H1 (cell line): ENCODE data around the gene CCP110. TPM values are rescaled to one million over a fixed set of nuclear protein-coding genes. Genes with fewer than 3 reads are reported as not detected.

Source experiments
- CREB1 ChIP-seq: IDR thresholded peaks from 2 replicates; pipeline ENCODE4 v1.6.1; 2012; ENCODE audit warnings: inconsistent platforms
- RAD21 ChIP-seq, 2 experiments: IDR thresholded peaks in 1 of 2; conservative IDR thresholded peaks in 1 of 2; 2 replicates each; pipeline ENCODE4 v1.6.1; 2011; ENCODE audit warnings: low read depth in 2 of 2, low read length in 2 of 2, improper control_type of control experiment in 1 of 2, inconsistent platforms in 1 of 2, mild to moderate bottlenecking in 1 of 2, moderate library complexity in 1 of 2
- polyA plus RNA-seq, 7 experiments: library from polyadenylated mRNA; depleted of rRNA in 3 of 7; stranded (reverse) in 5 of 7; unstranded in 2 of 7; fragments of >200 nt in 5 of 7; fragments of 200-250 nt in 2 of 7; gene quantifications; 1 replicate in 5 of 7; 2 replicates in 1 of 7; 4 replicates in 1 of 7; pipeline versions ENCODE4 v1.2.1 to v1.2.3, GENCODE V29; 2011 to 2013; ENCODE audit warnings: missing spikeins in 2 of 7, mixed read lengths in 2 of 7
- total RNA-seq: library from RNA; stranded (reverse); fragmentation: NEBNext Ultra II Directional; extraction: Animal tissue kit (Norgen Biotek cat#: 25700); gene quantifications from 2 replicates; pipeline ENCODE4 v1.2.1, GENCODE V29; 2021

The CCP110 gene
- total and polyA plus RNA-seq, 2 of the 8 experiments (the other 6 are each of a cell fraction or from before 2014, with no cell fraction given), result 3.2 to 19.8 TPM

- TF ChIP-seq RAD21 (IDR thresholded peaks at IDR 0.05 in 1 of 2, conservative IDR thresholded peaks at IDR 0.05 in 1 of 2; ENCODE audit: low read depth in 2 of 2, low read length in 2 of 2), result no peak
- TF ChIP-seq CREB1, result no peak
- TF ChIP-seq, all 59 proteins: peak for 0
Observed at GRCh38 chr16:19478505-19478904, 45.2 kb upstream of the CCP110 start (continued).
